ENCODE measurements around the gene CD101. TPM values are rescaled to one million over a fixed set of nuclear protein-coding genes. Genes with fewer than 3 reads are reported as not detected.

The CD101 gene
- total and polyA plus RNA-seq, 2 experiments from 2014 or later: 0.13 TPM; not detected in 1

DNA sequence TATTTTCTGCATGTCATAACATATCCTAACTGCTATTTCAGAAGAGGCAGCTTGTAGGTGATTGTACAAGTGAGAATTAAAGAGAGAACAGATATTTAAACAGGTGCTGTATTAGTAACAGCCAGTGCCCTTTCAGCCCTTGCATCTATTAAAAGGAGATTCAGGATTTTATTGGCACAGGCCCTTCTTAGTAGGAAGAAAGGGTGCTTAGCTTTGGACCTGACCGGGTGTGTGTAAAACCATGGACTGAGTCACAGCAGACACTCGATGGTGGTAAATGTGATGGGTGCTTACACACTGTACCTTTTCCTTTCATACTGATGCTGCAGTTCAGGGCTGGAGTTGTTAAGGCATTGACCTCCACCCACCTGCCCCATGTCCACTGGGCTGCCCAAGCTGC, 12.7 kb upstream of the CD101 start:
- DNase-seq (ENCODE audit: low spot score): no peak
- Histone ChIP-seq H3K4me1 (ENCODE audit: insufficient read depth) (peaks cover 10% of the 10 kb centered on the region), H3K79me2 (no peaks in the 10 kb centered on the region), H4K20me1 (ENCODE audit: insufficient read depth, poor library complexity, severe bottlenecking) (no peaks in the 10 kb centered on the region), H3K27ac (no peak overlapping the region), H3K9me3 (ENCODE audit: low read depth) (no peaks in the 10 kb centered on the region), H3K36me3 (replicated peaks; ENCODE audit: insufficient read depth, low read depth) (no peaks in the 10 kb centered on the region), H3K4me3 (no peak overlapping the region), H3K9me2 (replicated peaks; ENCODE audit: insufficient read depth) (no peaks in the 10 kb centered on the region), H3K27me3 (no peaks in the 10 kb centered on the region), H2AFZ (no peak overlapping the region), H3K4me2 (no peak overlapping the region)
- 79% methylated on average over 2 of the region's 2 CpGs for WGBS (ENCODE audit: low lambda C conversion rate, missing lambda C conversion rate)
- no peak for TF ChIP-seq CTCF (IDR thresholded peaks at IDR 0.05; ENCODE audit: poor library complexity)
- no peak for TF ChIP-seq EZH2 (IDR thresholded peaks at IDR 0.05; ENCODE audit: borderline replicate concordance)
- TF ChIP-seq EZH2phosphoT487 (IDR thresholded peaks at IDR 0.05; ENCODE audit: low read depth, severe bottlenecking, unreplicated experiment): no peak

- Histone ChIP-seq H4K20me1 (ENCODE audit: insufficient read depth, poor library complexity, severe bottlenecking) (no peaks in the 10 kb centered on the region), H3K27me3 (no peaks in the 10 kb centered on the region), H2AFZ (no peak overlapping the region), H3K79me2 (no peaks in the 10 kb centered on the region), H3K27ac (no peak overlapping the region), H3K4me2 (no peak overlapping the region), H3K9me2 (replicated peaks; ENCODE audit: insufficient read depth) (no peaks in the 10 kb centered on the region), H3K36me3 (replicated peaks; ENCODE audit: insufficient read depth, low read depth) (no peaks in the 10 kb centered on the region), H3K4me1 (ENCODE audit: insufficient read depth) (peaks cover 5% of the 10 kb centered on the region), H3K9me3 (ENCODE audit: low read depth) (no peaks in the 10 kb centered on the region), H3K4me3 (no peak overlapping the region)
- TF ChIP-seq EZH2phosphoT487 (IDR thresholded peaks at IDR 0.05; ENCODE audit: low read depth, severe bottlenecking, unreplicated experiment) (no peak), CTCF (IDR thresholded peaks at IDR 0.05; ENCODE audit: poor library complexity) (no peak), EZH2 (IDR thresholded peaks at IDR 0.05; ENCODE audit: borderline replicate concordance) (no peak)
- 80% methylated on average over 5 of the region's 5 CpGs for WGBS (ENCODE audit: low lambda C conversion rate, missing lambda C conversion rate)
- no peak for DNase-seq (ENCODE audit: low spot score)
Observed at GRCh38 chr1:116989835-116990234, 11.7 kb upstream of the CD101 start.

GRCh38 chr1:116990612-116991151, 10.9 kb upstream of the CD101 start:
- Histone ChIP-seq H3K9me2 (replicated peaks; ENCODE audit: insufficient read depth) (no peaks in the 10 kb centered on the region), H4K20me1 (ENCODE audit: insufficient read depth, poor library complexity, severe bottlenecking) (no peaks in the 10 kb centered on the region), H3K79me2 (no peaks in the 10 kb centered on the region), H3K36me3 (replicated peaks; ENCODE audit: insufficient read depth, low read depth) (no peaks in the 10 kb centered on the region), H3K27ac (no peak overlapping the region), H2AFZ (no peak overlapping the region), H3K27me3 (no peaks in the 10 kb centered on the region), H3K9me3 (ENCODE audit: low read depth) (no peaks in the 10 kb centered on the region), H3K4me1 (ENCODE audit: insufficient read depth) (peaks cover 5% of the 10 kb centered on the region), H3K4me3 (no peak overlapping the region), H3K4me2 (no peak overlapping the region)
- DNase-seq (ENCODE audit: low spot score): no peak
- TF ChIP-seq CTCF (IDR thresholded peaks at IDR 0.05; ENCODE audit: poor library complexity): no peak
- no peak for TF ChIP-seq EZH2 (IDR thresholded peaks at IDR 0.05; ENCODE audit: borderline replicate concordance)
- TF ChIP-seq EZH2phosphoT487 (IDR thresholded peaks at IDR 0.05; ENCODE audit: low read depth, severe bottlenecking, unreplicated experiment): no peak
- WGBS (ENCODE audit: low lambda C conversion rate, missing lambda C conversion rate): 90% methylated on average over 12 of the region's 12 CpGs
